SK-N-SH treated with all-trans-retinoic acid at 6 μM for 48 hours (cell line): ENCODE results near the gene KCMF1.
A peak's percentile ranks its signal among the peaks of the same experiment; 100 is the strongest.

Experiments
- ATAC-seq: fragments of 200-7000 bp; cut with Tn5 transposase; 3 replicates; pipeline ENCODE4 v1.9.1; 2020; ENCODE audit warnings: mild to moderate bottlenecking, moderate library complexity
- ARNTL ChIP-seq: fragments of 450-650 bp; formaldehyde crosslinking; IDR thresholded peaks from 2 replicates; pipeline ENCODE4 v1.5.0; 2020; ENCODE audit warnings: low read depth, mild to moderate bottlenecking, moderate library complexity, borderline replicate concordance
- BACH2 ChIP-seq: fragments of 250-450 bp; sonication (Bioruptor Pico); IDR thresholded peaks from 2 replicates; pipeline ENCODE4 v1.9.0; 2021; ENCODE audit warnings: mild to moderate bottlenecking, borderline replicate concordance
- CSDC2 ChIP-seq: fragments of 250-450 bp; sonication (Bioruptor Pico); IDR thresholded peaks from 2 replicates; pipeline ENCODE4 v1.5.0; 2020; ENCODE audit warnings: mild to moderate bottlenecking, moderate library complexity
- ESRRG ChIP-seq: fragments of 250-450 bp; sonication (Bioruptor Pico); IDR thresholded peaks from 2 replicates; pipeline ENCODE4 v1.6.1; 2021; ENCODE audit warnings: mild to moderate bottlenecking
- GLIS3 ChIP-seq: fragments of 250-450 bp; sonication (Bioruptor Pico); IDR thresholded peaks from 2 replicates; pipeline ENCODE4 v1.5.0; 2020; ENCODE audit warnings: mild to moderate bottlenecking, moderate library complexity
- ISL1 ChIP-seq: fragments of 250-450 bp; sonication (Bioruptor Pico); IDR thresholded peaks from 2 replicates; pipeline ENCODE4 v2.1.2; 2022; ENCODE audit warnings: mild to moderate bottlenecking, moderate library complexity
- OSR1 ChIP-seq: fragments of 250-450 bp; sonication (Bioruptor Pico); IDR thresholded peaks from 2 replicates; pipeline ENCODE4 v1.8.0; 2022; ENCODE audit warnings: moderate library complexity, mild to moderate bottlenecking, inconsistent platforms
- PPARA ChIP-seq: fragments of 250-450 bp; sonication (Bioruptor Pico); IDR thresholded peaks from 2 replicates; pipeline ENCODE4 v1.5.0; 2020; ENCODE audit warnings: mild to moderate bottlenecking, borderline replicate concordance
- RARB ChIP-seq: fragments of 250-450 bp; sonication (Bioruptor Pico); IDR thresholded peaks from 2 replicates; pipeline ENCODE4 v1.8.0; 2021; ENCODE audit warnings: mild to moderate bottlenecking, moderate library complexity
- SNAI2 ChIP-seq: fragments of 250-450 bp; sonication (Bioruptor Pico); IDR thresholded peaks from 2 replicates; pipeline ENCODE4 v1.5.0; 2020; ENCODE audit warnings: mild to moderate bottlenecking, moderate library complexity
- TCF4 ChIP-seq: fragments of 250-450 bp; sonication (Bioruptor Pico); IDR thresholded peaks from 2 replicates; pipeline ENCODE4 v1.8.0; 2021; ENCODE audit warnings: mild to moderate bottlenecking, moderate library complexity, borderline replicate concordance
- TOX ChIP-seq: fragments of 250-450 bp; sonication (Bioruptor Pico); IDR thresholded peaks from 2 replicates; pipeline ENCODE4 v1.8.0; 2021; ENCODE audit warnings: mild to moderate bottlenecking, moderate library complexity, borderline replicate concordance
- ZC3H10 ChIP-seq: fragments of 250-450 bp; sonication (Bioruptor Pico); IDR thresholded peaks from 2 replicates; pipeline ENCODE4 v1.5.1; 2021; ENCODE audit warnings: mild to moderate bottlenecking, moderate library complexity
- ZFP3 ChIP-seq: fragments of 250-450 bp; sonication (Bioruptor Pico); IDR thresholded peaks from 2 replicates; pipeline ENCODE4 v1.5.0; 2020; ENCODE audit warnings: mild to moderate bottlenecking, moderate library complexity
- ZFP30 ChIP-seq: fragments of 450-650 bp; formaldehyde crosslinking; IDR thresholded peaks from 2 replicates; pipeline ENCODE4 v1.5.0; 2022; ENCODE audit warnings: mild to moderate bottlenecking, moderate library complexity
- ZNF565 ChIP-seq: fragments of 450-650 bp; formaldehyde crosslinking; conservative IDR thresholded peaks from 2 replicates; pipeline ENCODE4 v1.5.0; 2020; ENCODE audit warnings: low read depth, mild to moderate bottlenecking, moderate library complexity
- ZNF70 ChIP-seq: fragments of 450-650 bp; formaldehyde crosslinking; IDR thresholded peaks from 2 replicates; pipeline ENCODE4 v1.5.0; 2020; ENCODE audit warnings: mild to moderate bottlenecking, moderate library complexity
- ZNF8 ChIP-seq: fragments of 450-650 bp; formaldehyde crosslinking; IDR thresholded peaks from 2 replicates; pipeline ENCODE4 v1.5.0; 2020; ENCODE audit warnings: mild to moderate bottlenecking, moderate library complexity
- TF ChIP-seq, protein P1 (sequence below): fragments of 250-450 bp; sonication (Bioruptor Pico); IDR thresholded peaks from 2 replicates; pipeline ENCODE4 v1.5.1; 2021; ENCODE audit warnings: mild to moderate bottlenecking, moderate library complexity
- TF ChIP-seq, protein P2 (sequence below): fragments of 250-450 bp; sonication (Bioruptor Pico); IDR thresholded peaks from 2 replicates; pipeline ENCODE4 v1.5.1; 2020; ENCODE audit warnings: low read depth, mild to moderate bottlenecking, moderate library complexity
- TF ChIP-seq, protein P3 (sequence below): fragments of 250-450 bp; sonication (Bioruptor Pico); IDR thresholded peaks from 2 replicates; pipeline ENCODE4 v1.8.0; 2020; ENCODE audit warnings: mild to moderate bottlenecking, moderate library complexity, borderline replicate concordance
- TF ChIP-seq, protein P4 (sequence below): fragments of 250-450 bp; sonication (Bioruptor Pico); IDR thresholded peaks from 2 replicates; pipeline ENCODE4 v1.8.0; 2021; ENCODE audit warnings: low read depth, mild to moderate bottlenecking, moderate library complexity, borderline replicate concordance

Gene KCMF1

DNA sequence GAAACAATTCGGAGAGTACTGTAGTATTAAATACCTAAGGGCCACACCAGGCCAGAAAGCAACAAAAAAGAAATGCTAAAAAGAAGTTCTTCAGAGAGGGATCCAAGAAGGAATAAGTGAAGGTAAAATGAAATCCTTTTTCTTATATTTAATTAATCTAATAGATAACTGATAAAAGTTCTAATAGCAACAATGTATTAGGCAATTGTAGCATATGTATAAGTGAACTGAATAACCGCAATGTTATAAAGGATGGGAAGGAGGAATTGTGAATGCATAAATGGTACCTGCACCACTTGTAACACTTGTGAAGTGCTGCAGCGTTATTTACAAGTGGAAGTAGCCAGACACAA lies 43.7 kb upstream of the KCMF1 start:
- no peak for ATAC-seq

DNA sequence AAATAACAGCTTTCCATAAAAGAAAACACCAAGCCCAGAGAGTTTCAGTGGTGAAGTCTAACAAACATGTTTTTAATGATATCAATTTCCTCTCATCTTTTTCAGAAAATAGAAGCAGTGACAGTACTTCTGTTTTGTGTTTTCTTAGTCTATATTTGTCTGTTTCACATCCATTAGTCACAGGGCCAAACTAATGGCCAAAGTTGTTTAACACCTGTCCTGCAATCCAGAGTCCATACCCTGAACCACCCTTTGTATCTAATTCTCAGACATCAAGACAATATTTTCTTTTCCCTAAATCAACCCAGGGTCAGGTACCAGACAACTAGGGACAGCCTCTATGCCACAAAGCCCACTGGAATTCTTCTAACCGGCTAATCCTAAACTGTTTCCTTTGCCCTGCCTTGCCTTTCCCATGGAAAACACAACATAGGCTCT lies 39.6 kb upstream of the KCMF1 start:
- TF ChIP-seq, protein P1, sequence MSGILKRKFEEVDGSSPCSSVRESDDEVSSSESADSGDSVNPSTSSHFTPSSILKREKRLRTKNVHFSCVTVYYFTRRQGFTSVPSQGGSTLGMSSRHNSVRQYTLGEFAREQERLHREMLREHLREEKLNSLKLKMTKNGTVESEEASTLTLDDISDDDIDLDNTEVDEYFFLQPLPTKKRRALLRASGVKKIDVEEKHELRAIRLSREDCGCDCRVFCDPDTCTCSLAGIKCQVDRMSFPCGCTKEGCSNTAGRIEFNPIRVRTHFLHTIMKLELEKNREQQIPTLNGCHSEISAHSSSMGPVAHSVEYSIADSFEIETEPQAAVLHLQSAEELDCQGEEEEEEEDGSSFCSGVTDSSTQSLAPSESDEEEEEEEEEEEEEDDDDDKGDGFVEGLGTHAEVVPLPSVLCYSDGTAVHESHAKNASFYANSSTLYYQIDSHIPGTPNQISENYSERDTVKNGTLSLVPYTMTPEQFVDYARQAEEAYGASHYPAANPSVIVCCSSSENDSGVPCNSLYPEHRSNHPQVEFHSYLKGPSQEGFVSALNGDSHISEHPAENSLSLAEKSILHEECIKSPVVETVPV (CRISPR knock-in tag), result no peak
- TF ChIP-seq CSDC2 (CRISPR knock-in tag), result no peak
- no peak for TF ChIP-seq GLIS3 (CRISPR knock-in tag)
- no peak for TF ChIP-seq ESRRG

More for the DNA sequence above, 43.7 kb upstream of the KCMF1 start:
- TF ChIP-seq SNAI2, result no peak
- TF ChIP-seq, protein P1 (CRISPR knock-in tag), result no peak
- TF ChIP-seq, protein P2, sequence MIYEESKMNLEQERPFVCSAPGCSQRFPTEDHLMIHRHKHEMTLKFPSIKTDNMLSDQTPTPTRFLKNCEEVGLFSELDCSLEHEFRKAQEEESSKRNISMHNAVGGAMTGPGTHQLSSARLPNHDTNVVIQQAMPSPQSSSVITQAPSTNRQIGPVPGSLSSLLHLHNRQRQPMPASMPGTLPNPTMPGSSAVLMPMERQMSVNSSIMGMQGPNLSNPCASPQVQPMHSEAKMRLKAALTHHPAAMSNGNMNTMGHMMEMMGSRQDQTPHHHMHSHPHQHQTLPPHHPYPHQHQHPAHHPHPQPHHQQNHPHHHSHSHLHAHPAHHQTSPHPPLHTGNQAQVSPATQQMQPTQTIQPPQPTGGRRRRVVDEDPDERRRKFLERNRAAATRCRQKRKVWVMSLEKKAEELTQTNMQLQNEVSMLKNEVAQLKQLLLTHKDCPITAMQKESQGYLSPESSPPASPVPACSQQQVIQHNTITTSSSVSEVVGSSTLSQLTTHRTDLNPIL (CRISPR knock-in tag), result no peak
- TF ChIP-seq BACH2 (CRISPR knock-in tag), result no peak
- no peak for TF ChIP-seq OSR1 (CRISPR knock-in tag)
- no peak for TF ChIP-seq TCF4 (CRISPR knock-in tag)
- TF ChIP-seq ZFP30 (CRISPR knock-in tag), result no peak
- TF ChIP-seq, protein P3, sequence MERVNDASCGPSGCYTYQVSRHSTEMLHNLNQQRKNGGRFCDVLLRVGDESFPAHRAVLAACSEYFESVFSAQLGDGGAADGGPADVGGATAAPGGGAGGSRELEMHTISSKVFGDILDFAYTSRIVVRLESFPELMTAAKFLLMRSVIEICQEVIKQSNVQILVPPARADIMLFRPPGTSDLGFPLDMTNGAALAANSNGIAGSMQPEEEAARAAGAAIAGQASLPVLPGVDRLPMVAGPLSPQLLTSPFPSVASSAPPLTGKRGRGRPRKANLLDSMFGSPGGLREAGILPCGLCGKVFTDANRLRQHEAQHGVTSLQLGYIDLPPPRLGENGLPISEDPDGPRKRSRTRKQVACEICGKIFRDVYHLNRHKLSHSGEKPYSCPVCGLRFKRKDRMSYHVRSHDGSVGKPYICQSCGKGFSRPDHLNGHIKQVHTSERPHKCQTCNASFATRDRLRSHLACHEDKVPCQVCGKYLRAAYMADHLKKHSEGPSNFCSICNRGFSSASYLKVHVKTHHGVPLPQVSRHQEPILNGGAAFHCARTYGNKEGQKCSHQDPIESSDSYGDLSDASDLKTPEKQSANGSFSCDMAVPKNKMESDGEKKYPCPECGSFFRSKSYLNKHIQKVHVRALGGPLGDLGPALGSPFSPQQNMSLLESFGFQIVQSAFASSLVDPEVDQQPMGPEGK (CRISPR knock-in tag), result no peak
- no peak for TF ChIP-seq ZC3H10 (CRISPR knock-in tag)
- no peak for TF ChIP-seq ARNTL (CRISPR knock-in tag)
- no peak for TF ChIP-seq ZNF70 (CRISPR knock-in tag)
- TF ChIP-seq PPARA (CRISPR knock-in tag), result no peak
- TF ChIP-seq CSDC2 (CRISPR knock-in tag), result no peak
- TF ChIP-seq ISL1 (CRISPR knock-in tag), result no peak
- TF ChIP-seq ZNF8 (CRISPR knock-in tag), result no peak
- no peak for TF ChIP-seq ZFP3 (CRISPR knock-in tag)
- TF ChIP-seq, protein P4, sequence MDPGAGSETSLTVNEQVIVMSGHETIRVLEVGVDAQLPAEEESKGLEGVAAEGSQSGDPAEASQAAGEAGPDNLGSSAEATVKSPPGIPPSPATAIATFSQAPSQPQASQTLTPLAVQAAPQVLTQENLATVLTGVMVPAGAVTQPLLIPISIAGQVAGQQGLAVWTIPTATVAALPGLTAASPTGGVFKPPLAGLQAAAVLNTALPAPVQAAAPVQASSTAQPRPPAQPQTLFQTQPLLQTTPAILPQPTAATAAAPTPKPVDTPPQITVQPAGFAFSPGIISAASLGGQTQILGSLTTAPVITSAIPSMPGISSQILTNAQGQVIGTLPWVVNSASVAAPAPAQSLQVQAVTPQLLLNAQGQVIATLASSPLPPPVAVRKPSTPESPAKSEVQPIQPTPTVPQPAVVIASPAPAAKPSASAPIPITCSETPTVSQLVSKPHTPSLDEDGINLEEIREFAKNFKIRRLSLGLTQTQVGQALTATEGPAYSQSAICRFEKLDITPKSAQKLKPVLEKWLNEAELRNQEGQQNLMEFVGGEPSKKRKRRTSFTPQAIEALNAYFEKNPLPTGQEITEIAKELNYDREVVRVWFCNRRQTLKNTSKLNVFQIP (CRISPR knock-in tag), result no peak
- TF ChIP-seq RARB, result no peak

DNA sequence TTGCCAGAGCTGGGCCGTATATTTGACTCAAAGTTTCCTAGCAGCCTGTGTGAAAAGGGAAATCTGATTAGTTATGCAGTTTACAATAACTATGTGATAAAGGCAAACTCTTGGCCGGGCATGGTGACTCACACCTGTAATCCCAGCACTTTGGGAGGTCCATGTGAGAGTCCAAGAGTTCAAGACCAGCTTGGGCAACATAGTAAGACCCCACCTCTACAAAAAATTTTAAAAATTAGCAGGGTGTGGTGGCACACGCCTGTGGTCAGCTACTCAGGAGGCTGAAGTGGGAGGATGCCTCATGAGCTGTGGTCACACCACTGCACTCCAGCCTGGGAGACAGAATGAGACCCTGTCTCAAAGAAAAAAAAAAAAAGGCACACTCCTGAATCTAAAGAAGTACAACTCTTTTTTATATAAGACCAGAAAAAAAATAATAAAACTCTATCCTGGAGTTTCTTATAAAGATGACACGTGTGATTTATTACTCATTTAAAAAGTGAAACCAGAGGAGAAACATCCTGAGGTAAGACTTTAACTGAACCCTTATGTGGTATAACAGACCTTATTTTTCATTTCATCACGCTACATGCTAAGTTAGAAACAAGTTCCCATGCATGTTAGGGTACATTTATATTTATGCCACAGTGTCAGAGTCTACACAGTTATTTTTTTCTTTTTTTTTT lies 32.6 kb upstream of the KCMF1 start:
- ATAC-seq, result peak; percentile 64
- TF ChIP-seq ISL1 (CRISPR knock-in tag), result no peak
- no peak for TF ChIP-seq SNAI2
- no peak for TF ChIP-seq TOX (CRISPR knock-in tag)
- TF ChIP-seq ZNF565 (CRISPR knock-in tag), result no peak
- no peak for TF ChIP-seq PPARA (CRISPR knock-in tag)
- no peak for TF ChIP-seq ZNF8 (CRISPR knock-in tag)

More for the DNA sequence above, 39.6 kb upstream of the KCMF1 start:
- no peak for ATAC-seq
